Measurements from ENCODE around the gene UCHL1. TPM values are rescaled to one million over a fixed set of nuclear protein-coding genes. Genes with fewer than 3 reads are reported as not detected.

Gene UCHL1
- total and polyA plus RNA-seq, 3 experiments from 2014 or later: 0.75 to 0.83 TPM; not detected in 1

DNA sequence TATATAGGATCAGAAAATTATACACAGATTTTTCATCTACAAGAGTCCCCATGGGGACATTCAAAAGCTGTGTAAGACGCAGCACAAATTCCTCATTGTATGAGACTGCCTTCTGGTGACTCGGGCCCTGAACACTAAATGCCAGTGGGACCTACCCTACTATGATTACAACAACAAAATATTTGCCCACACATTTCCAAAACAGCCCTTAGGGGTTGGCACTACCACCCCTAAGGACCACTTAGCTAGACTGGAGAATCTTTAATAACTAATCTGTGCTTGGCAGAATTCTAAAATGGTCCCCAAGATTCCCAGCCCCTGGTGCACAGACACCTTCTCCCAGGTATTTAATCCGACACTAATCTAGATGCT is 29.1 kb downstream of the UCHL1 start:
- CTCF ChIA-PET: no interaction called here
- H3K27ac Mint-ChIP-seq: no peak overlapping the region
- POLR2A ChIA-PET: no interaction called here

DNA sequence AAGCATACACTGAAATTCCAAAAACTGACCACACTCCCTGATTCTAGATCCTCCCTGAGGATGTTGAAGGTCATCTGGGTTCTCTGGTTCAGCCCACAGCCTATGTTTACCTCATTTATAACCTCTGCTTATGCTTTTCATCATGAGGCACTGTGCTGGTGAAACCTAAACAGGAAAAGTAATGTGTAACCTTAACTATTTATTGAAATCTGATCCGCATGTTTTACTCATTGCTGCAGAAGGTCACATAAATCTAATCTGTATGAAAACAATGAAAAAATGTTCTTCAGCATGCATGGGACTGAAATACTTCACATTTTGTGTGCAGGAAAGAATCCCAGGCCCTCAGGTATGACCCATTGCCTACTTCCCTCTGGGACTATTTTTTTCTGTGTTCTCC is 30.3 kb downstream of the UCHL1 start:
- POLR2A ChIA-PET: no interaction called here
- peaks cover 0 to under 1% of the 10 kb centered on the region in 2 donors for H3K27me3 Mint-ChIP-seq
- CTCF ChIA-PET: no interaction called here

More for the DNA sequence above, 29.1 kb downstream of the UCHL1 start:
- DNase-seq: no peak
- no peak overlapping the region for H3K4me3 Mint-ChIP-seq
- Histone ChIP-seq H3K4me1 (ENCODE audit: insufficient read depth, low read length) (no peaks in the 10 kb centered on the region), H3K27ac (ENCODE audit: low read depth, low read length) (no peak overlapping the region), H3K9me3 (ENCODE audit: low read length) (no peaks in the 10 kb centered on the region), H3K36me3 (ENCODE audit: insufficient read depth, low read length) (no peaks in the 10 kb centered on the region), H3K27me3 (ENCODE audit: insufficient read depth, low read length, poor library complexity, severe bottlenecking) (no peaks in the 10 kb centered on the region), H3K4me3 (ENCODE audit: low read length) (no peak overlapping the region)
- H3K36me3 Mint-ChIP-seq: no peaks in the 10 kb centered on the region
- H3K27me3 Mint-ChIP-seq: no peaks in the 10 kb centered on the region
- H3K4me1 Mint-ChIP-seq: no peaks in the 10 kb centered on the region
- H3K9me3 Mint-ChIP-seq: no peaks in the 10 kb centered on the region

DNA sequence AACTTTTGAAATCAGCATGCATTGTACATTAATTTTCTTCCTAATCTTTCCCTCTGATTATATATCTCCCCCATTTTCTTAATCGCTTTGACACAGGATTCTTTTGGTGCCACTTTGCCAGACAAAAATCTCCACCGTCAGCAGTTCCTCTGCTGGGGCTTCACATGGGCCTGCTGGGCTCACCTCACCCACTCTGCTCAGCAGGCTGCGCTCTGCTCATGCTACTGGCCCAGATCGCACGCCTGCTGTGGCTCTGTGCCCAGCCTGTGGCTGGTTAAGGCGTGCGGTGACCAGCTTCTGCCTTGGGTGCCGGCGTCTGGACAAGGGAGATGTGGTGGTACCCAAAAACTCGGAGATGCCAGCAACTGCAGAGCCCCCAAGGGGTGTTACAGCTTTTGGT is 31.1 kb downstream of the UCHL1 start:
- H3K4me3 ChIP-seq (ENCODE audit: low read length): no peak overlapping the region
- Mint-ChIP-seq H3K27me3 (peaks cover 0 to 2% of the 10 kb centered on the region in 2 donors), H3K36me3 (no peaks in the 10 kb centered on the region), H3K27ac (no peak overlapping the region), H3K4me3 (no peak overlapping the region), H3K4me1 (no peaks in the 10 kb centered on the region), H3K9me3 (peaks cover 0 to 3% (median 2%) of the 10 kb centered on the region in 5 donors)
- POLR2A ChIA-PET: no interaction called here
- DNase-seq: no peak
- no peaks in the 10 kb centered on the region for H3K9me3 ChIP-seq (ENCODE audit: low read length)
- CTCF ChIA-PET: no interaction called here
- H3K36me3 ChIP-seq (ENCODE audit: insufficient read depth, low read length): no peaks in the 10 kb centered on the region
- H3K27ac ChIP-seq (ENCODE audit: low read depth, low read length): no peak overlapping the region
- H3K27me3 ChIP-seq (ENCODE audit: insufficient read depth, low read length, poor library complexity, severe bottlenecking): no peaks in the 10 kb centered on the region
- H3K4me1 ChIP-seq (ENCODE audit: insufficient read depth, low read length): no peaks in the 10 kb centered on the region

More for the DNA sequence above, 30.3 kb downstream of the UCHL1 start:
- Histone ChIP-seq H3K36me3 (ENCODE audit: insufficient read depth, low read length) (no peaks in the 10 kb centered on the region), H3K4me1 (ENCODE audit: insufficient read depth, low read length) (no peaks in the 10 kb centered on the region), H3K9me3 (ENCODE audit: low read length) (no peaks in the 10 kb centered on the region), H3K4me3 (ENCODE audit: low read length) (no peak overlapping the region), H3K27me3 (ENCODE audit: insufficient read depth, low read length, poor library complexity, severe bottlenecking) (no peaks in the 10 kb centered on the region), H3K27ac (ENCODE audit: low read depth, low read length) (no peak overlapping the region)
- DNase-seq: no peak
- H3K4me3 Mint-ChIP-seq: no peak overlapping the region
- H3K27ac Mint-ChIP-seq: no peak overlapping the region
- no peaks in the 10 kb centered on the region for H3K4me1 Mint-ChIP-seq
- peaks cover 0 to 3% (median 0%) of the 10 kb centered on the region in 5 donors for H3K9me3 Mint-ChIP-seq
- no peaks in the 10 kb centered on the region for H3K36me3 Mint-ChIP-seq

DNA sequence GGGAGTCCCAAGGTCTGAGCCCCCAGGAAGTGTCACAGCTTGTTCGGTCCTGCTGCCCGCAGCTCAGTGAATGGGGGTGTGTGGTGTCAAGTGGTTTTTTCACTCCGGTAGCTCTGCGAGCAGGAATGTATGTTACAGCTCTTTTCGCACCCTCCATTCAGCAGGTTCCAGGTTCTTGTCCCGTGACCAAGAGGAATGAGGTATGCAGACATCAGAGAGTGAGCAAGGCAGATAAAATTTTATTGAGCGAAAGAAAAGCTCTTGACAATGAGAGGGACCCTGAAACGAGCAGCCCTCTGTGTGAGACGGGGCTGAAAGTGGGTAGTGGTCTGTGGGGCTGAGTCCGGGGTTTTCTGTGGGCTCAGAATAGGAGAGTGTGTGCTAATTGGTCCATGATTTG is 31.5 kb downstream of the UCHL1 start:
- Histone ChIP-seq H3K27ac (ENCODE audit: low read depth, low read length) (no peak overlapping the region), H3K9me3 (ENCODE audit: low read length) (no peaks in the 10 kb centered on the region), H3K4me3 (ENCODE audit: low read length) (no peak overlapping the region), H3K27me3 (ENCODE audit: insufficient read depth, low read length, poor library complexity, severe bottlenecking) (no peaks in the 10 kb centered on the region), H3K4me1 (ENCODE audit: insufficient read depth, low read length) (no peaks in the 10 kb centered on the region), H3K36me3 (ENCODE audit: insufficient read depth, low read length) (no peaks in the 10 kb centered on the region)
- ChIA-PET CTCF (no interaction called here), POLR2A (no interaction called here)
- Mint-ChIP-seq H3K9me3 (peaks cover 0 to 4% (median 2%) of the 10 kb centered on the region in 5 donors), H3K4me3 (no peak overlapping the region), H3K4me1 (no peaks in the 10 kb centered on the region), H3K27me3 (peaks cover 0 to 2% of the 10 kb centered on the region in 2 donors), H3K36me3 (no peaks in the 10 kb centered on the region), H3K27ac (no peak overlapping the region)
- no peak for DNase-seq

DNA sequence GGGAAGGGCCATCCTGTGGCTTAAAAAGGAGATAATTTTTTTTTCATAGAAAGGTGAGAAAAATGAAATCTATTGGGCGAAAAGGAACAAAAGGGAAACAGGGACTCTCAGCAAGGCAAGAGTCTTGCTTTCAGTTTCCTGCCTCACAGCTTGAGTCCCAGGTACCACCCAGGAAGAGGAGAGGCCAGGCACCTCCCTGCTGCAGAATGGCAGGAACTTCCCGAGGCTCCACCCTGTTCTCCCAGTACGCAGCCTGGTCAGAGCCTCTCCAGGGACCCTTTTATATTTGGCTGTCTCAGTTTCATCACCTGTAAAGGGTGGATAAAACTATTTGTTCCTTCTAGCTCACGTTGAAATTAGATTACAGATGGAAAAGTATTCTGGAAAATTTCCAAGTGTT is 33.8 kb downstream of the UCHL1 start:
- Histone ChIP-seq H3K36me3 (ENCODE audit: insufficient read depth, low read length) (no peaks in the 10 kb centered on the region), H3K27ac (ENCODE audit: low read depth, low read length) (no peak overlapping the region), H3K4me1 (ENCODE audit: insufficient read depth, low read length) (no peaks in the 10 kb centered on the region), H3K9me3 (ENCODE audit: low read length) (no peaks in the 10 kb centered on the region), H3K27me3 (ENCODE audit: insufficient read depth, low read length, poor library complexity, severe bottlenecking) (no peaks in the 10 kb centered on the region), H3K4me3 (ENCODE audit: low read length) (no peak overlapping the region)
- Mint-ChIP-seq H3K27me3 (peaks cover 0 to 2% of the 10 kb centered on the region in 2 donors), H3K4me3 (no peak overlapping the region), H3K27ac (no peak overlapping the region), H3K4me1 (no peaks in the 10 kb centered on the region), H3K9me3 (peaks cover 4 to 11% (median 7%) of the 10 kb centered on the region in 5 donors), H3K36me3 (no peaks in the 10 kb centered on the region)
- DNase-seq: no peak
- POLR2A ChIA-PET: no interaction called here
- CTCF ChIA-PET: no interaction called here

DNA sequence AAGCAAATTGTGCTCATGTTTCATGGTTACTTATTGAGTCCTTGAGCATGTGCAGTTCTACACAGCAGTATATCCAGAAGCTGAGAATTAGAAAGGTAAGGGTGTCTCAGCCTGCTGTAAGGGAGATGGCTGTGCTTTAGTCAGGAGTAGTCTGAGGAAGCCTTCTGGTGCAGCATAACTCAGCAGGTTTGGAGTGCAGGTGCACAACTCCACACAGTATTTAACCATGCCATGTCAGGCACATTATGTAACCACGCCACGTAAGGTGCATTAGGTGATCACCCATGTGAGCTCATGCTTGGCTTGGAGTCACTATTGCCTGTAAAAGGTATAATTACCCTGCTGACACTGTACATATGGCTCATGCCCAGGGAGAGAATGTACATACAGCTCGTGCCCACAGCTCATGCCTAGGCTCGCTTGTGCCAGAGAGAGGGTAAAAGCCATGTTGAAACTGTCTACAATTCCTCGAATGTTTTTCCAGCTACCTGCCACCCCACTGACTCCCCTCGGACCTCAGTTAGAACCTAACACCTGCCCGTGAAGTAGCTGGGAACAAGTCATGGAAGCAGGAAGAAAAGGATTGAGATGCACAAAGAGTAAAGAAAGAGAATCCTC is 37.8 kb downstream of the UCHL1 start:
- DNase-seq: no peak
- Histone ChIP-seq H3K4me1 (ENCODE audit: insufficient read depth, low read length) (no peaks in the 10 kb centered on the region), H3K36me3 (ENCODE audit: insufficient read depth, low read length) (no peaks in the 10 kb centered on the region), H3K27ac (ENCODE audit: low read depth, low read length) (no peak overlapping the region), H3K4me3 (ENCODE audit: low read length) (no peak overlapping the region), H3K9me3 (ENCODE audit: low read length) (no peaks in the 10 kb centered on the region), H3K27me3 (ENCODE audit: insufficient read depth, low read length, poor library complexity, severe bottlenecking) (no peaks in the 10 kb centered on the region)
- H3K4me1 Mint-ChIP-seq: no peaks in the 10 kb centered on the region
- peaks cover 0 to 2% of the 10 kb centered on the region in 2 donors for H3K27me3 Mint-ChIP-seq
- CTCF ChIA-PET: no interaction called here
- POLR2A ChIA-PET: no interaction called here
- no peaks in the 10 kb centered on the region for H3K36me3 Mint-ChIP-seq
- no peak overlapping the region for H3K4me3 Mint-ChIP-seq
- no peak overlapping the region for H3K27ac Mint-ChIP-seq
- H3K9me3 Mint-ChIP-seq: peaks cover 5 to 11% (median 9%) of the 10 kb centered on the region in 5 donors

DNA sequence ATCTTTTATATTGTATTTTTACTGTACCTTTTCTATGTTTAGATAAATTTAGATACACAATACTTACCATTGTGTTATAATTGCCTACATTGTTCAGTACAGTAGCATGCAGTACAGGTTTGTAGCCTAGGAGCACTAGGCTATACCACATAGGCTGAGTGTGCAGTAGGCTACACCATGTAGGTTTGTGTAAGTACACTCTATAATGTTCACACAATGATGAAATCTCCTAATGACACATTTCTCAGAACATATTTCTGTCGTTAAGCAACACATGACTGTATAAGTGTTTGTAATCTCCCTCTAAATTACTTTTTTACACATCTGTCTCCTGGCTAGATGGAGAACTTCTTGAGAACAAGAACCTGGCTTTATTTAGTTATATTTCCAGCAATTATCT is 40.3 kb downstream of the UCHL1 start:
- no peaks in the 10 kb centered on the region for H3K36me3 ChIP-seq (ENCODE audit: insufficient read depth, low read length)
- H3K27ac ChIP-seq (ENCODE audit: low read depth, low read length): no peak overlapping the region
- H3K9me3 ChIP-seq (ENCODE audit: low read length): no peaks in the 10 kb centered on the region
- H3K27ac Mint-ChIP-seq: no peak overlapping the region
- H3K36me3 Mint-ChIP-seq: no peaks in the 10 kb centered on the region
- no peaks in the 10 kb centered on the region for H3K27me3 ChIP-seq (ENCODE audit: insufficient read depth, low read length, poor library complexity, severe bottlenecking)
- H3K4me3 Mint-ChIP-seq: no peak overlapping the region
- H3K27me3 Mint-ChIP-seq: peaks cover 0 to 4% of the 10 kb centered on the region in 2 donors
- peaks cover 5 to 11% (median 7%) of the 10 kb centered on the region in 5 donors for H3K9me3 Mint-ChIP-seq
- CTCF ChIA-PET: interaction anchor here (1.7 kb wide), 1 partner anchor 16 kb away, joined by 6 read pairs; no protein-coding TSS in a partner anchor
- DNase-seq: no peak
- no peaks in the 10 kb centered on the region for H3K4me1 ChIP-seq (ENCODE audit: insufficient read depth, low read length)
- POLR2A ChIA-PET: no interaction called here
- no peak overlapping the region for H3K4me3 ChIP-seq (ENCODE audit: low read length)
- H3K4me1 Mint-ChIP-seq: no peaks in the 10 kb centered on the region

DNA sequence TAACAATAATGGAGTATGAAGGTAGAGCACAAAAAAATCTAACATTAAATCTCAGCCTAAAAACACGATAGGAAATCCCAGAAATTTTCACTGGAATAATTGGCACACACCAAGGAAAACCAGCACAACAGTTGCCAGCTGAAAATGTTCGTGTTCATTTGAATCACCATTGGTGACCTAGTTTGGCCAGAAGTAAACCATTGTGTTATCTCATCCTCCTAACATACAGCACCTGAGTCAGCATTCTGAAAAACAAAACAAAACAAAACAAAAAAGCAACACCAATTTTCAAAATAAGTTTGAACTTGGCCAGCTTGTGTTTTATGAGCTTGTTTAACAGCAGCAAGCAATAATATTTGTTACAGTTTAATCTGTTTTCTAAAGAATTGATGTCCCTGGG is 41.1 kb downstream of the UCHL1 start:
- H3K27me3 Mint-ChIP-seq: peaks cover 0 to 4% of the 10 kb centered on the region in 2 donors
- H3K9me3 Mint-ChIP-seq: peaks cover 5 to 11% (median 9%) of the 10 kb centered on the region in 5 donors
- H3K27ac Mint-ChIP-seq: no peak overlapping the region
- Histone ChIP-seq H3K36me3 (ENCODE audit: insufficient read depth, low read length) (no peaks in the 10 kb centered on the region), H3K27me3 (ENCODE audit: insufficient read depth, low read length, poor library complexity, severe bottlenecking) (no peaks in the 10 kb centered on the region), H3K4me1 (ENCODE audit: insufficient read depth, low read length) (no peaks in the 10 kb centered on the region), H3K4me3 (ENCODE audit: low read length) (no peak overlapping the region), H3K9me3 (ENCODE audit: low read length) (no peaks in the 10 kb centered on the region), H3K27ac (ENCODE audit: low read depth, low read length) (no peak overlapping the region)
- DNase-seq: no peak
- no peak overlapping the region for H3K4me3 Mint-ChIP-seq
- ChIA-PET CTCF (interaction anchor here (1.7 kb wide), 1 partner anchor 17 kb away, joined by 6 read pairs; no protein-coding TSS in a partner anchor), POLR2A (no interaction called here)
- no peaks in the 10 kb centered on the region for H3K4me1 Mint-ChIP-seq
- no peaks in the 10 kb centered on the region for H3K36me3 Mint-ChIP-seq
